OCI-LY1 (cell line): ENCODE data around the gene SH3TC2.

Source experiments
- H2AFZ ChIP-seq: fragments of 200-600 bp; sonication (generic), shearing (Covaris generic); 2 replicates; pipeline ENCODE4 v1.6.0; 2014; ENCODE audit warnings: antibody characterized with exemption, mild to moderate bottlenecking, low read length
- H3F3A ChIP-seq: fragments of 200-600 bp; sonication (generic), shearing (Covaris generic); 2 replicates; pipeline ENCODE4 v1.6.0; 2014; ENCODE audit warnings: mild to moderate bottlenecking, antibody characterized with exemption, low read length, moderate library complexity; ENCODE audit not compliant: insufficient read depth
- H3K27ac ChIP-seq: fragments of 200-600 bp; sonication (generic); 2 replicates; pipeline ENCODE4 v1.5.1; 2014; ENCODE audit warnings: low read length, mixed run types, mild to moderate bottlenecking, low read depth; ENCODE audit not compliant: poor library complexity, severe bottlenecking
- H3K27me3 ChIP-seq: fragments of 200-600 bp; sonication (generic); 2 replicates; pipeline ENCODE4 v1.6.0; 2014; ENCODE audit warnings: antibody characterized with exemption, mild to moderate bottlenecking, low read length, moderate library complexity; ENCODE audit not compliant: insufficient read depth
- H3K36me3 ChIP-seq: fragments of 200-600 bp; sonication (generic); 2 replicates; pipeline ENCODE4 v1.6.1; 2014; ENCODE audit warnings: mild to moderate bottlenecking, antibody characterized with exemption, low read length, moderate library complexity, mixed read lengths; ENCODE audit not compliant: insufficient read depth
- H3K4me1 ChIP-seq: fragments of 200-600 bp; sonication (generic); 2 replicates; pipeline ENCODE4 v1.5.1; 2014; ENCODE audit warnings: mild to moderate bottlenecking, low read length, moderate library complexity; ENCODE audit not compliant: insufficient read depth, severe bottlenecking
- H3K4me2 ChIP-seq: fragments of 200-600 bp; sonication (generic), shearing (Covaris generic); 2 replicates; pipeline ENCODE4 v1.6.1; 2014; ENCODE audit warnings: low read length
- H3K4me3 ChIP-seq: fragments of 200-600 bp; sonication (generic); 2 replicates; pipeline ENCODE4 v1.5.1; 2014; ENCODE audit warnings: low read length, low read depth, mild to moderate bottlenecking, mixed read lengths; ENCODE audit not compliant: poor library complexity, severe bottlenecking
- H3K79me2 ChIP-seq: fragments of 200-600 bp; shearing (Covaris generic); 2 replicates; pipeline ENCODE4 v1.6.1; 2016; ENCODE audit warnings: mixed run types, low read length, mixed read lengths; ENCODE audit not compliant: insufficient read depth
- H3K9ac ChIP-seq: fragments of 200-600 bp; sonication (generic), shearing (Covaris generic); 2 replicates; pipeline ENCODE4 v1.6.1; 2014; ENCODE audit warnings: mild to moderate bottlenecking, low read length, mixed read lengths
- H3K9me2 ChIP-seq: fragments of 200-600 bp; sonication (generic), shearing (Covaris generic); 2 replicates; pipeline ENCODE4 v1.6.1; 2014; ENCODE audit warnings: low read depth, mild to moderate bottlenecking, low read length, mixed read lengths
- H3K9me3 ChIP-seq: fragments of 200-600 bp; shearing (Covaris generic); 2 replicates; pipeline ENCODE4 v1.6.1; 2014; ENCODE audit warnings: low read length, mixed read lengths
- H4K20me1 ChIP-seq: fragments of 200-600 bp; sonication (generic), shearing (Covaris generic); 2 replicates; pipeline ENCODE4 v1.6.0; 2016; ENCODE audit warnings: mild to moderate bottlenecking, low read length; ENCODE audit not compliant: insufficient read depth
- EZH2 ChIP-seq: fragments of 200-600 bp; sonication (generic), shearing (Covaris generic); IDR thresholded peaks from 2 replicates; pipeline ENCODE4 v1.8.0; 2017; ENCODE audit warnings: borderline replicate concordance, mixed run types, mild to moderate bottlenecking, antibody characterized with exemption, low read length, moderate library complexity, mixed read lengths
- TF ChIP-seq, protein P1 (sequence below): fragments of 200-600 bp; sonication (generic), shearing (Covaris generic); IDR thresholded peaks from 2 replicates; pipeline ENCODE4 v1.5.1; 2017; ENCODE audit warnings: mild to moderate bottlenecking, antibody characterized with exemption, low read length, moderate library complexity, mixed read lengths

Gene SH3TC2

DNA sequence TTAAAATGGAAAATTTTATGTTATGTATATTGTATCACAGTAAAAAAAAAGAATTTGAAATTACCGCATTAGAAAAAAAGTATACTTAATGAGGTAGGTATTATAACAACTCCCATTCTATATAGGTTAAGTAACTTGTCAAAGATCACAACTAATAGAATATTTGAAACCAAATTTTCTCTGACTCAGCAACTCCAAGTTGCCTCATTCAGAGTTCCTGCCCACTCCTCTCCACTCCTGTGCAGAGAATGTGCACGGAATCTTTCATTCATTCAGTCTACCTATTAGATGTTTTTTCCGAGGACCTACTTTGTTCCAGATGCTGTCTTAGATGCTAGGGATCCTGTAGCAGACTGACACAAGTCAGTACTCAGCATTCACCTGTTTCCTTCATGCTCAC lies 15.4 kb downstream of the SH3TC2 start:
- Histone ChIP-seq H3K9me2 (no peaks in the 10 kb centered on the region), H3K27ac (no peak overlapping the region), H3K27me3 (no peaks in the 10 kb centered on the region), H3K4me3 (no peak overlapping the region), H3K9ac (no peak overlapping the region), H3K4me1 (no peaks in the 10 kb centered on the region), H3K79me2 (no peaks in the 10 kb centered on the region), H3K9me3 (no peaks in the 10 kb centered on the region), H4K20me1 (no peaks in the 10 kb centered on the region), H2AFZ (no peak overlapping the region), H3K36me3 (no peaks in the 10 kb centered on the region), H3K4me2 (no peak overlapping the region), H3F3A (no peaks in the 10 kb centered on the region)
- TF ChIP-seq, protein P1, sequence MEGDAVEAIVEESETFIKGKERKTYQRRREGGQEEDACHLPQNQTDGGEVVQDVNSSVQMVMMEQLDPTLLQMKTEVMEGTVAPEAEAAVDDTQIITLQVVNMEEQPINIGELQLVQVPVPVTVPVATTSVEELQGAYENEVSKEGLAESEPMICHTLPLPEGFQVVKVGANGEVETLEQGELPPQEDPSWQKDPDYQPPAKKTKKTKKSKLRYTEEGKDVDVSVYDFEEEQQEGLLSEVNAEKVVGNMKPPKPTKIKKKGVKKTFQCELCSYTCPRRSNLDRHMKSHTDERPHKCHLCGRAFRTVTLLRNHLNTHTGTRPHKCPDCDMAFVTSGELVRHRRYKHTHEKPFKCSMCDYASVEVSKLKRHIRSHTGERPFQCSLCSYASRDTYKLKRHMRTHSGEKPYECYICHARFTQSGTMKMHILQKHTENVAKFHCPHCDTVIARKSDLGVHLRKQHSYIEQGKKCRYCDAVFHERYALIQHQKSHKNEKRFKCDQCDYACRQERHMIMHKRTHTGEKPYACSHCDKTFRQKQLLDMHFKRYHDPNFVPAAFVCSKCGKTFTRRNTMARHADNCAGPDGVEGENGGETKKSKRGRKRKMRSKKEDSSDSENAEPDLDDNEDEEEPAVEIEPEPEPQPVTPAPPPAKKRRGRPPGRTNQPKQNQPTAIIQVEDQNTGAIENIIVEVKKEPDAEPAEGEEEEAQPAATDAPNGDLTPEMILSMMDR = no peak
- TF ChIP-seq EZH2 = no peak

DNA sequence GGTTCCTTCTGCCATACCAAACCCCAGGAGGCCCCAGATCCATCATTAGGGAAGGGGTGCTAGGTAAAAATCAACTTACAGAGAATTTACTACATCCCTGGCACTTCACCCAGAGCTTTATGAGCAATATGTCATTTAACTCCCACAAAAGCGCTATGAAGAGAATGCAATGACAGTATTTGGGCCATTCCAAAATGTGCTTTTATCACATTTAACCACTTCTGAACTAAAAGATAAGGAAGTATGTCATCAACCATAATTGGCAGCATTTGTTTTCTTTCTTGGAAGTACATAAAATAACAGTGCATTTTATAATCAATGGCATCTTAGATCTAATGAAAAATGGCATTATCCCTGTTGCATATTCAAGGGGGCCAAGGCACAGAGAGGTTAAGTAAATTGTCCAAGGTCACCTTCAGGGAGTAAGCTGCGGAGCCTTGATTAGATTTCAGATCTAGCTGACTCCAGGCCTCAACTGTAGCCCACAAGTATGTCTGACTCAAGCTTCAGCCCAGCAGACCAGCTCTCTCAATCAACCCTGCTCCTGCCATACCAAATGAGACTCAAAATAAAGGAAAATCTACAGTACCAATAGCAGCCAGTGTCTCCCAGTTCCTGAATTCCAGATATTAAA lies 16.5 kb downstream of the SH3TC2 start:
- Histone ChIP-seq H3K4me1 (no peaks in the 10 kb centered on the region), H3K4me2 (no peak overlapping the region), H3F3A (no peaks in the 10 kb centered on the region), H3K9ac (no peak overlapping the region), H3K4me3 (no peak overlapping the region), H3K79me2 (no peaks in the 10 kb centered on the region), H3K9me3 (no peaks in the 10 kb centered on the region), H4K20me1 (no peaks in the 10 kb centered on the region), H3K27ac (no peak overlapping the region), H2AFZ (no peak overlapping the region), H3K27me3 (no peaks in the 10 kb centered on the region), H3K36me3 (no peaks in the 10 kb centered on the region), H3K9me2 (no peaks in the 10 kb centered on the region)
- TF ChIP-seq EZH2 = no peak
- TF ChIP-seq, protein P1 = no peak

DNA sequence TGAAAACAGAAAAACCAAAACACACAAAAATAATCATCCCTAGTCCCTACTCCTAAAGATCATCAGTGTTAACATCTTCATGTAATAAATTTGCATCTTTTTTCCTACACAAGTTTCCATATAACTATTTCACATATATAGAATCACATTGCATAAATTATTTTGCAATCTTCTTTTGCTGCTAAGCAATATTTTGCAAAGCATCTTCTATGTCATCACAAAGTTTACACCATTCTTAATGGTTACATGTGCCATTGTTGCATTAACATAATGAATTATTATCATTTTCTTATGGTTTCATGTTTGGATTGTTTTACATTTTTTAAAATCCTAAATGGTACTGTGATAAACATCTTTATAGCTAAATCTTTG lies 17.8 kb downstream of the SH3TC2 start:
- TF ChIP-seq, protein P1 = no peak
- TF ChIP-seq EZH2 = no peak

More for the DNA sequence above, 17.8 kb downstream of the SH3TC2 start:
- no peak overlapping the region for H3K4me2 ChIP-seq
- no peaks in the 10 kb centered on the region for H3K4me1 ChIP-seq
- no peaks in the 10 kb centered on the region for H3K36me3 ChIP-seq
- H3K4me3 ChIP-seq = no peak overlapping the region
- no peaks in the 10 kb centered on the region for H4K20me1 ChIP-seq
- no peaks in the 10 kb centered on the region for H3K9me3 ChIP-seq
- H2AFZ ChIP-seq = no peak overlapping the region
- no peaks in the 10 kb centered on the region for H3F3A ChIP-seq
- no peaks in the 10 kb centered on the region for H3K79me2 ChIP-seq
- no peak overlapping the region for H3K9ac ChIP-seq
- no peaks in the 10 kb centered on the region for H3K27me3 ChIP-seq
- no peaks in the 10 kb centered on the region for H3K9me2 ChIP-seq
- H3K27ac ChIP-seq = no peak overlapping the region
